Thyroid gland (tissue), 4 donors: Measurements from ENCODE around the gene SPAG6. TPM values are rescaled to one million over a fixed set of nuclear protein-coding genes. Genes with fewer than 3 reads are reported as not detected.

Experiments
- DNase-seq, 2 donors: peaks; one replicate each; pipeline ENCODE4 v3.0.0-alpha.2; 2019
- H3K27ac ChIP-seq, 3 donors: fragments of 200-600 bp; sonication (generic); 1 replicate in 2 of 3; 2 replicates in 1 of 3; pipeline ENCODE4 v1.5.1; 2016 to 2019; ENCODE audit warnings: mild to moderate bottlenecking in 1 of 3, moderate library complexity in 1 of 3
- H3K27me3 ChIP-seq: fragments of 200-600 bp; sonication (generic); one replicate; pipeline ENCODE4 v1.5.1; 2019
- H3K36me3 ChIP-seq, 2 donors: fragments of 200-600 bp; sonication (generic); one replicate each; pipeline ENCODE4 v1.5.1; 2016 to 2019
- H3K4me1 ChIP-seq, 2 donors: fragments of 200-600 bp; sonication (generic); one replicate each; pipeline ENCODE4 v1.5.1; 2017 to 2019
- H3K4me3 ChIP-seq, 3 donors: fragments of 200-600 bp; sonication (generic); replicated peaks in 1 of 3; 1 replicate in 2 of 3; 2 replicates in 1 of 3; pipeline ENCODE4 v1.5.1; 2016; ENCODE audit warnings: mild to moderate bottlenecking in 1 of 3
- H3K9me3 ChIP-seq: fragments of 200-600 bp; sonication (generic); one replicate; pipeline ENCODE4 v1.5.1; 2017
- CTCF ChIP-seq, 6 experiments: fragments of 200-600 bp in 3 of 6; fragments of 450-650 bp in 3 of 6; sonication (generic) in 3 of 6; IDR thresholded peaks; one replicate each; pipeline ENCODE4 v1.5.1; 2016 to 2019; ENCODE audit warnings: antibody characterized with exemption in 6 of 6, mild to moderate bottlenecking in 2 of 6, inconsistent platforms in 1 of 6, moderate library complexity in 1 of 6
- POLR2A ChIP-seq, 2 donors: fragments of 450-650 bp; IDR thresholded peaks; one replicate each; pipeline ENCODE4 v1.6.1; 2017; ENCODE audit warnings: antibody characterized with exemption in 2 of 2, mild to moderate bottlenecking in 2 of 2, moderate library complexity in 1 of 2
- WGBS, 2 donors: methylation state at CpG; one replicate each; pipeline ENCODE4 v1.1.5; 2017; 5-methylcytosine and 5-hydroxymethylcytosine counted together
- intact Hi-C: fragments of 100-400 bp; cut with DNase I; formaldehyde crosslinking; loops from one replicate; pipeline ENCODE4 v1.15.1; 2023
- total RNA-seq, 4 donors: library from RNA; depleted of rRNA; stranded (reverse); fragments of >200 nt; gene quantifications; one replicate each; pipeline ENCODE4 v1.2.3, GENCODE V29; 2016

Gene SPAG6
- total RNA-seq, 4 donors from 2014 or later: 0.27 TPM; not detected in 3

- H3K4me3 ChIP-seq: no peak overlapping the region
- no peak for DNase-seq
- WGBS, 2 donors: 77 to 93% methylated on average over 1 of the region's 1 CpG
- H3K27me3 ChIP-seq: no peaks in the 10 kb centered on the region
- no peaks in the 10 kb centered on the region for H3K9me3 ChIP-seq
- no peak for TF ChIP-seq CTCF (IDR thresholded peaks at IDR 0.05)
- no peak for TF ChIP-seq POLR2A (IDR thresholded peaks at IDR 0.05)
- no peaks in the 10 kb centered on the region for H3K36me3 ChIP-seq
- intact Hi-C loops: no loop called here
- H3K4me1 ChIP-seq: peaks cover 10 to 12% of the 10 kb centered on the region in 2 donors
- no peak overlapping the region for H3K27ac ChIP-seq
Measured at GRCh38 chr10:22442468-22442867, 97.2 kb downstream of the SPAG6 start.

- WGBS, 2 donors: 81 to 83% methylated on average over 6 of the region's 6 CpGs
- Histone ChIP-seq H3K27ac (no peak overlapping the region), H3K9me3 (no peaks in the 10 kb centered on the region), H3K27me3 (no peaks in the 10 kb centered on the region), H3K4me3 (no peak overlapping the region), H3K36me3 (no peaks in the 10 kb centered on the region), H3K4me1 (peaks cover 3 to 7% of the 10 kb centered on the region in 2 donors)
- no peak for DNase-seq
- intact Hi-C loops: no loop called here
- no peak for TF ChIP-seq POLR2A (IDR thresholded peaks at IDR 0.05)
- no peak for TF ChIP-seq CTCF (IDR thresholded peaks at IDR 0.05)
Measured at GRCh38 chr10:22443175-22443901, 98.0 kb downstream of the SPAG6 start.

GRCh38 chr10:22444219-22444788, 99.0 kb downstream of the SPAG6 start:
- intact Hi-C loops: no loop called here
- no peak for TF ChIP-seq POLR2A (IDR thresholded peaks at IDR 0.05)
- WGBS, 2 donors: 91 to 92% methylated on average over 4 of the region's 4 CpGs
- no peaks in the 10 kb centered on the region for H3K9me3 ChIP-seq
- H3K36me3 ChIP-seq: no peaks in the 10 kb centered on the region
- H3K4me1 ChIP-seq: no peaks in the 10 kb centered on the region
- H3K27me3 ChIP-seq: no peaks in the 10 kb centered on the region
- no peak overlapping the region for H3K4me3 ChIP-seq
- H3K27ac ChIP-seq: no peak overlapping the region
- DNase-seq: no peak

GRCh38 chr10:22445495-22445894, 100.2 kb downstream of the SPAG6 start:
- Histone ChIP-seq H3K36me3 (no peaks in the 10 kb centered on the region), H3K27me3 (no peaks in the 10 kb centered on the region), H3K9me3 (no peaks in the 10 kb centered on the region), H3K4me1 (no peaks in the 10 kb centered on the region), H3K27ac (no peak overlapping the region), H3K4me3 (no peak overlapping the region)
- 56 to 61% methylated on average over 3 of the region's 3 CpGs for WGBS, 2 donors
- no peak for DNase-seq
- no peak for TF ChIP-seq CTCF (IDR thresholded peaks at IDR 0.05)
- no peak for TF ChIP-seq POLR2A (IDR thresholded peaks at IDR 0.05)
- intact Hi-C loops: no loop called here

- Histone ChIP-seq H3K4me3 (no peak overlapping the region), H3K9me3 (no peaks in the 10 kb centered on the region), H3K36me3 (no peaks in the 10 kb centered on the region), H3K27me3 (no peaks in the 10 kb centered on the region), H3K27ac (no peak overlapping the region), H3K4me1 (no peaks in the 10 kb centered on the region)
- DNase-seq: no peak
- intact Hi-C loops: no loop called here
- WGBS, 2 donors: 93 to 94% methylated on average over 2 of the region's 2 CpGs
- TF ChIP-seq CTCF (IDR thresholded peaks at IDR 0.05): no peak
- no peak for TF ChIP-seq POLR2A (IDR thresholded peaks at IDR 0.05)
Measured at GRCh38 chr10:22447068-22447467, 101.8 kb downstream of the SPAG6 start.
